Right kidney (tissue), 1 donor: Measurements from ENCODE around the gene GMEB2.
"Not testable (repeated sequence)": the region's sequence is repeated elsewhere in the genome, so short reads cannot be mapped to it uniquely, and the experiment has no call there.

Experiments used
- DNase-seq: peaks from one replicate; pipeline ENCODE4 v3.0.0-alpha.2; 2016

GMEB2 gene

GRCh38 chr20:63559485-63560332, 67.2 kb downstream of the GMEB2 start:
- DNase-seq, result not testable (repeated sequence)

GRCh38 chr20:63558804-63559484, 68.0 kb downstream of the GMEB2 start:
- DNase-seq, result no peak

- DNase-seq, result no peak
Observed at GRCh38 chr20:63557481-63557891, 69.4 kb downstream of the GMEB2 start.

GRCh38 chr20:63556873-63557478, 69.9 kb downstream of the GMEB2 start:
- no peak for DNase-seq

GRCh38 chr20:63555661-63556381, 71.1 kb downstream of the GMEB2 start:
- no peak for DNase-seq

- no peak for DNase-seq
Observed at GRCh38 chr20:63554361-63555278, 72.3 kb downstream of the GMEB2 start.

GRCh38 chr20:63553933-63554290, 73.0 kb downstream of the GMEB2 start, which contains the start of gene FNDC11:
Gene FNDC11 (plus strand): TSS chr20:63554159. CDS start chr20:63555664, 1,505 bp downstream.
- no peak for DNase-seq

GRCh38 chr20:63553251-63553932, 73.5 kb downstream of the GMEB2 start:
- peak; percentile 75 for DNase-seq

- no peak for DNase-seq
Observed at GRCh38 chr20:63552481-63553249, 74.2 kb downstream of the GMEB2 start.

GRCh38 chr20:63551068-63551467, 75.8 kb downstream of the GMEB2 start:
- DNase-seq, result no peak

- no peak for DNase-seq
Observed at GRCh38 chr20:63549679-63550282, 77.1 kb downstream of the GMEB2 start.

GRCh38 chr20:63549019-63549418, 77.9 kb downstream of the GMEB2 start:
- no peak for DNase-seq

GRCh38 chr20:63548542-63548941, 78.4 kb downstream of the GMEB2 start:
- no peak for DNase-seq

GRCh38 chr20:63547725-63548480, 79.0 kb downstream of the GMEB2 start, which contains the start of gene SRMS:
Gene SRMS (minus strand): TSS chr20:63547749. CDS start chr20:63547463, 286 bp downstream.
- DNase-seq, result no peak

GRCh38 chr20:63546956-63547724, 79.8 kb downstream of the GMEB2 start:
- no peak for DNase-seq

- DNase-seq, result no peak
Observed at GRCh38 chr20:63546256-63546955, 80.5 kb downstream of the GMEB2 start.

- no peak for DNase-seq
Observed at GRCh38 chr20:63545814-63546213, 81.1 kb downstream of the GMEB2 start.
